ENCODE data around the gene HTR3A.
"Not testable (repeated sequence)": the region's sequence is repeated elsewhere in the genome, so short reads cannot be mapped to it uniquely, and the experiment has no call there.

Gene HTR3A

GRCh38 chr11:113937918-113938317 is 37.0 kb upstream of the HTR3A start:
- Histone ChIP-seq H4K20me1 (ENCODE audit: insufficient read depth, low read length, poor library complexity, severe bottlenecking) (no peaks in the 10 kb centered on the region), H2AFZ (ENCODE audit: low read length) (no peak overlapping the region), H3K36me3 (ENCODE audit: insufficient read depth, low read length) (no peaks in the 10 kb centered on the region), H3K4me1 (ENCODE audit: insufficient read depth, low read length, poor library complexity, severe bottlenecking) (no peaks in the 10 kb centered on the region), H3F3A (ENCODE audit: low read depth) (no peaks in the 10 kb centered on the region), H3K79me2 (ENCODE audit: insufficient read depth, low read length) (no peaks in the 10 kb centered on the region), H3K4me3 (ENCODE audit: low read length, poor library complexity, severe bottlenecking) (no peak overlapping the region), H3K9me2 (replicated peaks; ENCODE audit: low read depth, low read length) (no peaks in the 10 kb centered on the region), H3K27me3 (ENCODE audit: insufficient read depth, low read length, poor library complexity, severe bottlenecking) (no peaks in the 10 kb centered on the region), H3K9me3 (ENCODE audit: insufficient read depth, low read depth, low read length) (no peaks in the 10 kb centered on the region), H3K4me2 (ENCODE audit: low read depth, low read length, poor library complexity, severe bottlenecking) (no peak overlapping the region), H3K9ac (ENCODE audit: low read depth, low read length, poor library complexity, severe bottlenecking) (no peak overlapping the region)
- no peak for TF ChIP-seq EZH2phosphoT487 (IDR thresholded peaks at IDR 0.05; ENCODE audit: borderline replicate concordance)
- TF ChIP-seq CTCF (conservative IDR thresholded peaks at IDR 0.05; ENCODE audit: low read length) = no peak

GRCh38 chr11:113942256-113942655 is 32.7 kb upstream of the HTR3A start:
- Histone ChIP-seq H3F3A (ENCODE audit: low read depth) (no peaks in the 10 kb centered on the region), H3K4me1 (ENCODE audit: insufficient read depth, low read length, poor library complexity, severe bottlenecking) (no peaks in the 10 kb centered on the region), H3K9me3 (ENCODE audit: insufficient read depth, low read depth, low read length) (no peaks in the 10 kb centered on the region), H3K79me2 (ENCODE audit: insufficient read depth, low read length) (no peaks in the 10 kb centered on the region), H2AFZ (ENCODE audit: low read length) (no peak overlapping the region), H3K4me3 (ENCODE audit: low read length, poor library complexity, severe bottlenecking) (no peak overlapping the region), H3K4me2 (ENCODE audit: low read depth, low read length, poor library complexity, severe bottlenecking) (no peak overlapping the region), H3K9ac (ENCODE audit: low read depth, low read length, poor library complexity, severe bottlenecking) (no peak overlapping the region), H3K27me3 (ENCODE audit: insufficient read depth, low read length, poor library complexity, severe bottlenecking) (no peaks in the 10 kb centered on the region), H4K20me1 (ENCODE audit: insufficient read depth, low read length, poor library complexity, severe bottlenecking) (no peaks in the 10 kb centered on the region), H3K9me2 (replicated peaks; ENCODE audit: low read depth, low read length) (no peaks in the 10 kb centered on the region), H3K36me3 (ENCODE audit: insufficient read depth, low read length) (no peaks in the 10 kb centered on the region)
- TF ChIP-seq EZH2phosphoT487 (IDR thresholded peaks at IDR 0.05; ENCODE audit: borderline replicate concordance) (no peak), CTCF (conservative IDR thresholded peaks at IDR 0.05; ENCODE audit: low read length) (no peak)

- H3K36me3 ChIP-seq (ENCODE audit: insufficient read depth, low read length); H3K9ac ChIP-seq (ENCODE audit: low read depth, low read length, poor library complexity, severe bottlenecking); H3K4me1 ChIP-seq (ENCODE audit: insufficient read depth, low read length, poor library complexity, severe bottlenecking); H3K9me3 ChIP-seq (ENCODE audit: insufficient read depth, low read depth, low read length); H3K9me2 ChIP-seq (replicated peaks; ENCODE audit: low read depth, low read length); H3K4me2 ChIP-seq (ENCODE audit: low read depth, low read length, poor library complexity, severe bottlenecking); H3K27me3 ChIP-seq (ENCODE audit: insufficient read depth, low read length, poor library complexity, severe bottlenecking); H3F3A ChIP-seq (ENCODE audit: low read depth); H3K4me3 ChIP-seq (ENCODE audit: low read length, poor library complexity, severe bottlenecking); H4K20me1 ChIP-seq (ENCODE audit: insufficient read depth, low read length, poor library complexity, severe bottlenecking); H3K79me2 ChIP-seq (ENCODE audit: insufficient read depth, low read length); H2AFZ ChIP-seq (ENCODE audit: low read length): not testable (repeated sequence)
Measured at GRCh38 chr11:113946162-113946561, 28.7 kb upstream of the HTR3A start.

- no peaks in the 10 kb centered on the region for H3K79me2 ChIP-seq (ENCODE audit: insufficient read depth, low read length)
- H4K20me1 ChIP-seq (ENCODE audit: insufficient read depth, low read length, poor library complexity, severe bottlenecking) = no peaks in the 10 kb centered on the region
- no peak overlapping the region for H2AFZ ChIP-seq (ENCODE audit: low read length)
- no peak overlapping the region for H3K4me3 ChIP-seq (ENCODE audit: low read length, poor library complexity, severe bottlenecking)
- H3F3A ChIP-seq (ENCODE audit: low read depth) = no peaks in the 10 kb centered on the region
- H3K36me3 ChIP-seq (ENCODE audit: insufficient read depth, low read length) = no peaks in the 10 kb centered on the region
- TF ChIP-seq CTCF (conservative IDR thresholded peaks at IDR 0.05; ENCODE audit: low read length) (no peak), EZH2phosphoT487 (IDR thresholded peaks at IDR 0.05; ENCODE audit: borderline replicate concordance) (no peak)
- H3K9me3 ChIP-seq (ENCODE audit: insufficient read depth, low read depth, low read length) = no peaks in the 10 kb centered on the region
- H3K9ac ChIP-seq (ENCODE audit: low read depth, low read length, poor library complexity, severe bottlenecking) = no peak overlapping the region
- H3K9me2 ChIP-seq (replicated peaks; ENCODE audit: low read depth, low read length) = no peaks in the 10 kb centered on the region
- no peaks in the 10 kb centered on the region for H3K4me1 ChIP-seq (ENCODE audit: insufficient read depth, low read length, poor library complexity, severe bottlenecking)
- no peaks in the 10 kb centered on the region for H3K27me3 ChIP-seq (ENCODE audit: insufficient read depth, low read length, poor library complexity, severe bottlenecking)
- no peak overlapping the region for H3K4me2 ChIP-seq (ENCODE audit: low read depth, low read length, poor library complexity, severe bottlenecking)
Measured at GRCh38 chr11:113947994-113948393, 26.9 kb upstream of the HTR3A start.

All from Loucy (cell line).